ENCODE measurements around the gene DTHD1. TPM values are rescaled to one million over a fixed set of nuclear protein-coding genes. Genes with fewer than 3 reads are reported as not detected.

The DTHD1 gene
- total and polyA plus RNA-seq, 10 of the 15 experiments (the other 5 are each of a cell fraction or from before 2014, with no cell fraction given): 0.05 to 2.8 (median 1.4) TPM

- FAIRE-seq: no peak
- intact Hi-C loops (cut with micrococcal nuclease; ENCODE audit: unreplicated experiment): loop anchor here (5.0 kb wide), 1 partner anchor 1213 kb away; no protein-coding TSS in a partner anchor
- TF ChIP-seq, protein P1, sequence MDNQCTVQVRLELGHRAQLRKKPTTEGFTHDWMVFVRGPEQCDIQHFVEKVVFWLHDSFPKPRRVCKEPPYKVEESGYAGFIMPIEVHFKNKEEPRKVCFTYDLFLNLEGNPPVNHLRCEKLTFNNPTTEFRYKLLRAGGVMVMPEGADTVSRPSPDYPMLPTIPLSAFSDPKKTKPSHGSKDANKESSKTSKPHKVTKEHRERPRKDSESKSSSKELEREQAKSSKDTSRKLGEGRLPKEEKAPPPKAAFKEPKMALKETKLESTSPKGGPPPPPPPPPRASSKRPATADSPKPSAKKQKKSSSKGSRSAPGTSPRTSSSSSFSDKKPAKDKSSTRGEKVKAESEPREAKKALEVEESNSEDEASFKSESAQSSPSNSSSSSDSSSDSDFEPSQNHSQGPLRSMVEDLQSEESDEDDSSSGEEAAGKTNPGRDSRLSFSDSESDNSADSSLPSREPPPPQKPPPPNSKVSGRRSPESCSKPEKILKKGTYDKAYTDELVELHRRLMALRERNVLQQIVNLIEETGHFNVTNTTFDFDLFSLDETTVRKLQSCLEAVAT (IDR thresholded peaks at IDR 0.05): no peak
- no peak for TF ChIP-seq YY1 (IDR thresholded peaks at IDR 0.05; ENCODE audit: low read depth, low read length)
- TF ChIP-seq SREBF1 (IDR thresholded peaks at IDR 0.05; ENCODE audit: low read length): no peak
- TF ChIP-seq ZNF687 (IDR thresholded peaks at IDR 0.05): no peak
- TF ChIP-seq PML (IDR thresholded peaks at IDR 0.05; ENCODE audit: low read length): no peak
- TF ChIP-seq, protein P2, sequence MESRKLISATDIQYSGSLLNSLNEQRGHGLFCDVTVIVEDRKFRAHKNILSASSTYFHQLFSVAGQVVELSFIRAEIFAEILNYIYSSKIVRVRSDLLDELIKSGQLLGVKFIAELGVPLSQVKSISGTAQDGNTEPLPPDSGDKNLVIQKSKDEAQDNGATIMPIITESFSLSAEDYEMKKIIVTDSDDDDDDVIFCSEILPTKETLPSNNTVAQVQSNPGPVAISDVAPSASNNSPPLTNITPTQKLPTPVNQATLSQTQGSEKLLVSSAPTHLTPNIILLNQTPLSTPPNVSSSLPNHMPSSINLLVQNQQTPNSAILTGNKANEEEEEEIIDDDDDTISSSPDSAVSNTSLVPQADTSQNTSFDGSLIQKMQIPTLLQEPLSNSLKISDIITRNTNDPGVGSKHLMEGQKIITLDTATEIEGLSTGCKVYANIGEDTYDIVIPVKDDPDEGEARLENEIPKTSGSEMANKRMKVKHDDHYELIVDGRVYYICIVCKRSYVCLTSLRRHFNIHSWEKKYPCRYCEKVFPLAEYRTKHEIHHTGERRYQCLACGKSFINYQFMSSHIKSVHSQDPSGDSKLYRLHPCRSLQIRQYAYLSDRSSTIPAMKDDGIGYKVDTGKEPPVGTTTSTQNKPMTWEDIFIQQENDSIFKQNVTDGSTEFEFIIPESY (IDR thresholded peaks at IDR 0.05): no peak
- no peak for TF ChIP-seq HDAC2 (IDR thresholded peaks at IDR 0.05)
- TF ChIP-seq EP300 (IDR thresholded peaks at IDR 0.05; ENCODE audit: borderline replicate concordance in 1 of 2, control insufficient read depth in 1 of 2, low read depth in 2 of 2, low read length in 2 of 2): no peak
- TF ChIP-seq, protein P3, sequence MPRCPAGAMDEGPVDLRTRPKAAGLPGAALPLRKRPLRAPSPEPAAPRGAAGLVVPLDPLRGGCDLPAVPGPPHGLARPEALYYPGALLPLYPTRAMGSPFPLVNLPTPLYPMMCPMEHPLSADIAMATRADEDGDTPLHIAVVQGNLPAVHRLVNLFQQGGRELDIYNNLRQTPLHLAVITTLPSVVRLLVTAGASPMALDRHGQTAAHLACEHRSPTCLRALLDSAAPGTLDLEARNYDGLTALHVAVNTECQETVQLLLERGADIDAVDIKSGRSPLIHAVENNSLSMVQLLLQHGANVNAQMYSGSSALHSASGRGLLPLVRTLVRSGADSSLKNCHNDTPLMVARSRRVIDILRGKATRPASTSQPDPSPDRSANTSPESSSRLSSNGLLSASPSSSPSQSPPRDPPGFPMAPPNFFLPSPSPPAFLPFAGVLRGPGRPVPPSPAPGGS (IDR thresholded peaks at IDR 0.05; ENCODE audit: borderline replicate concordance, insufficient read depth, low read depth, low read length, poor library complexity, severe bottlenecking): no peak
- TF ChIP-seq, protein P4, sequence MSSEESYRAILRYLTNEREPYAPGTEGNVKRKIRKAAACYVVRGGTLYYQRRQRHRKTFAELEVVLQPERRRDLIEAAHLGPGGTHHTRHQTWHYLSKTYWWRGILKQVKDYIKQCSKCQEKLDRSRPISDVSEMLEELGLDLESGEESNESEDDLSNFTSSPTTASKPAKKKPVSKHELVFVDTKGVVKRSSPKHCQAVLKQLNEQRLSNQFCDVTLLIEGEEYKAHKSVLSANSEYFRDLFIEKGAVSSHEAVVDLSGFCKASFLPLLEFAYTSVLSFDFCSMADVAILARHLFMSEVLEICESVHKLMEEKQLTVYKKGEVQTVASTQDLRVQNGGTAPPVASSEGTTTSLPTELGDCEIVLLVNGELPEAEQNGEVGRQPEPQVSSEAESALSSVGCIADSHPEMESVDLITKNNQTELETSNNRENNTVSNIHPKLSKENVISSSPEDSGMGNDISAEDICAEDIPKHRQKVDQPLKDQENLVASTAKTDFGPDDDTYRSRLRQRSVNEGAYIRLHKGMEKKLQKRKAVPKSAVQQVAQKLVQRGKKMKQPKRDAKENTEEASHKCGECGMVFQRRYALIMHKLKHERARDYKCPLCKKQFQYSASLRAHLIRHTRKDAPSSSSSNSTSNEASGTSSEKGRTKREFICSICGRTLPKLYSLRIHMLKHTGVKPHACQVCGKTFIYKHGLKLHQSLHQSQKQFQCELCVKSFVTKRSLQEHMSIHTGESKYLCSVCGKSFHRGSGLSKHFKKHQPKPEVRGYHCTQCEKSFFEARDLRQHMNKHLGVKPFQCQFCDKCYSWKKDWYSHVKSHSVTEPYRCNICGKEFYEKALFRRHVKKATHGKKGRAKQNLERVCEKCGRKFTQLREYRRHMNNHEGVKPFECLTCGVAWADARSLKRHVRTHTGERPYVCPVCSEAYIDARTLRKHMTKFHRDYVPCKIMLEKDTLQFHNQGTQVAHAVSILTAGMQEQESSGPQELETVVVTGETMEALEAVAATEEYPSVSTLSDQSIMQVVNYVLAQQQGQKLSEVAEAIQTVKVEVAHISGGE (CRISPR knock-in tag; IDR thresholded peaks at IDR 0.05): no peak
These were observed 72.6 kb downstream of the DTHD1 start for GRCh38 chr4:36353998-36354397.

More at GRCh38 chr4:36353998-36354397, 72.6 kb downstream of the DTHD1 start:
- no peak for ATAC-seq
- H4K20me1 ChIP-seq (ENCODE audit: control insufficient read depth, insufficient read depth): no peaks in the 10 kb centered on the region
- DNase-seq (ENCODE audit: low read depth, low spot score): no peak
- ChIA-PET RAD21 (ENCODE audit: unreplicated experiment) (interaction anchor here (3.6 kb wide), 1 partner anchor 45 kb away, joined by 39 read pairs; no protein-coding TSS in a partner anchor), CTCF (interaction anchor here (0.6 to 2.7 kb wide), 4 partner anchors 39 to 102 kb away, joined by 3 to 49 read pairs (median 5); no protein-coding TSS in a partner anchor), POLR2A (interaction anchor here (0.5 kb wide), 1 partner anchor 111 kb away, joined by 4 read pairs; no protein-coding TSS in a partner anchor), SMC1A (ENCODE audit: uncharacterized antibody, unreplicated experiment) (interaction anchor here (0.6 to 4.3 kb wide), 8 partner anchors 9 to 1037 kb away, joined by 3 to 59 read pairs (median 4); no protein-coding TSS in a partner anchor)
- H3K4me1 ChIP-seq (ENCODE audit: control insufficient read depth, insufficient read depth, low read length): peaks cover 6% of the 10 kb centered on the region
- H3K27me3 ChIP-seq (replicated peaks in 1 of 2; ENCODE audit: control insufficient read depth in 2 of 2, insufficient read depth in 2 of 2, low read length in 1 of 2): no peaks in the 10 kb centered on the region
- no TSS peak for BruUV-seq (replicated peaks)
- 29% methylated on average over 2 of the region's 2 CpGs for WGBS (ENCODE audit: insufficient coverage, insufficient replicate concordance, low lambda C conversion rate, missing lambda C conversion rate)
- H2AFZ ChIP-seq (ENCODE audit: control insufficient read depth, low read depth, low read length): no peak overlapping the region
- no peaks in the 10 kb centered on the region for H3K79me2 ChIP-seq (ENCODE audit: control insufficient read depth, insufficient read depth, low read length)
- in situ Hi-C loops (cut with MboI): loop anchor here (5.0 to 10.0 kb wide), 2 partner anchors 43 to 1031 kb away; no protein-coding TSS in a partner anchor
- H3K36me3 ChIP-seq (ENCODE audit: control insufficient read depth in 2 of 2, insufficient read depth in 2 of 2, low read length in 1 of 2): no peaks in the 10 kb centered on the region
- no peak overlapping the region for H3K4me2 ChIP-seq (ENCODE audit: control insufficient read depth, insufficient read depth)
- H3K4me3 ChIP-seq: no peak overlapping the region
- no peak overlapping the region for H3K27ac ChIP-seq (ENCODE audit: control insufficient read depth, insufficient read depth)
- H3K9me3 ChIP-seq (replicated peaks; ENCODE audit: control insufficient read depth, insufficient read depth, low read length): no peaks in the 10 kb centered on the region
- H3K9ac ChIP-seq (ENCODE audit: control insufficient read depth, insufficient read depth, low read length): no peak overlapping the region
